HG02623 (cell line): ENCODE measurements around the gene TICRR.
"Not testable (repeated sequence)": the region's sequence is repeated elsewhere in the genome, so short reads cannot be mapped to it uniquely, and the experiment has no call there.

Experiments
- ATAC-seq: cut with Tn5 transposase; IDR thresholded peaks from one replicate; pipeline ENCODE4 v1.9.1; 2021; ENCODE audit warnings: moderate library complexity; ENCODE audit not compliant: unreplicated experiment

Gene TICRR, protein sequence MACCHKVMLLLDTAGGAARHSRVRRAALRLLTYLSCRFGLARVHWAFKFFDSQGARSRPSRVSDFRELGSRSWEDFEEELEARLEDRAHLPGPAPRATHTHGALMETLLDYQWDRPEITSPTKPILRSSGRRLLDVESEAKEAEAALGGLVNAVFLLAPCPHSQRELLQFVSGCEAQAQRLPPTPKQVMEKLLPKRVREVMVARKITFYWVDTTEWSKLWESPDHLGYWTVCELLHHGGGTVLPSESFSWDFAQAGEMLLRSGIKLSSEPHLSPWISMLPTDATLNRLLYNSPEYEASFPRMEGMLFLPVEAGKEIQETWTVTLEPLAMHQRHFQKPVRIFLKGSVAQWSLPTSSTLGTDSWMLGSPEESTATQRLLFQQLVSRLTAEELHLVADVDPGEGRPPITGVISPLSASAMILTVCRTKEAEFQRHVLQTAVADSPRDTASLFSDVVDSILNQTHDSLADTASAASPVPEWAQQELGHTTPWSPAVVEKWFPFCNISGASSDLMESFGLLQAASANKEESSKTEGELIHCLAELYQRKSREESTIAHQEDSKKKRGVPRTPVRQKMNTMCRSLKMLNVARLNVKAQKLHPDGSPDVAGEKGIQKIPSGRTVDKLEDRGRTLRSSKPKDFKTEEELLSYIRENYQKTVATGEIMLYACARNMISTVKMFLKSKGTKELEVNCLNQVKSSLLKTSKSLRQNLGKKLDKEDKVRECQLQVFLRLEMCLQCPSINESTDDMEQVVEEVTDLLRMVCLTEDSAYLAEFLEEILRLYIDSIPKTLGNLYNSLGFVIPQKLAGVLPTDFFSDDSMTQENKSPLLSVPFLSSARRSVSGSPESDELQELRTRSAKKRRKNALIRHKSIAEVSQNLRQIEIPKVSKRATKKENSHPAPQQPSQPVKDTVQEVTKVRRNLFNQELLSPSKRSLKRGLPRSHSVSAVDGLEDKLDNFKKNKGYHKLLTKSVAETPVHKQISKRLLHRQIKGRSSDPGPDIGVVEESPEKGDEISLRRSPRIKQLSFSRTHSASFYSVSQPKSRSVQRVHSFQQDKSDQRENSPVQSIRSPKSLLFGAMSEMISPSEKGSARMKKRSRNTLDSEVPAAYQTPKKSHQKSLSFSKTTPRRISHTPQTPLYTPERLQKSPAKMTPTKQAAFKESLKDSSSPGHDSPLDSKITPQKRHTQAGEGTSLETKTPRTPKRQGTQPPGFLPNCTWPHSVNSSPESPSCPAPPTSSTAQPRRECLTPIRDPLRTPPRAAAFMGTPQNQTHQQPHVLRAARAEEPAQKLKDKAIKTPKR (N-terminal part only)

DNA sequence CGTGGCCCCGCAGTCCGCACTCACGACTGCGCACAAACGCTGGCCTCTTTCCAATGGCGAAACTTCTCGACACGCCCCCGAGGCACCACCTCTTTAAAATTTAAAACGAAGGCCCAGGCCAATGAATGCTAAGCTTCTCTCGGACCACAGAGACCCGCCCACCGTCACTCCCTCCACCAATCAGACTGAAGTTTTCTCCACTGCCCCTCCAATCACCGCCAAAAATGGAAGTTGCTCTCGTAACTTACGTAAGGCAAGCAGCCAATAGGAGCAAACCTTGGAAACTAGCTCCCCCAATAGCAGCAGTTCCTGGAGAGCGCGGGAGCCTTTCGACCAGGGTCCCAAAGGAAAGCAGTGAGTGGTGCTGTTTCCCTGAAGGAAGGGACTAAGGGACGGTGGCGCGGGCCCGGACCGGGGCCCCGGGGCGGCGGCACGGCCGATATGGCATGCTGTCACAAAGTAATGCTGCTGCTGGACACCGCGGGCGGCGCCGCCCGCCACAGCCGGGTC is at the start of gene TICRR:
Gene TICRR (plus strand): TSS at position 324 of the 510 bp plus-strand sequence. CDS start 118 bp downstream, at position 442.
- ATAC-seq, result peak; percentile 95

DNA sequence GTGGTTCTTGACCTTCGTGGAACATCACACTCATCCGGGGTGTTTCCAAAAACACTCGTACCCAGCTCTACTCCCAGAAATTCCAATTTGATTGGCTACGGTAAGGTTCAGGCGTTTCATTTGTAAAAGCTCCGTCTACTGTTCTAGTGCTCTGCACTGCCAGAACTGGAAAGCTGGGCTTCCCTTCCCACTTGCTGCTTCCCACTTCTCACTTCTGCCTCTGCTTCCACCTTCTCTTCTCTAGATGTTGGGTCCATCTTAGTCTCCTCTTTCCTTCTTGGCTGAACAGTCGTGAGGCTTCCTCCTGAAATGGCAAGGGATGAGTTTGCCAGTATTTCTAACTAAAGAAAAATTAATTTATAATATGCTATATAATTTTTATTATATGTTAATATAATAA is 49.1 kb upstream of the TICRR start:
- no peak for ATAC-seq

DNA sequence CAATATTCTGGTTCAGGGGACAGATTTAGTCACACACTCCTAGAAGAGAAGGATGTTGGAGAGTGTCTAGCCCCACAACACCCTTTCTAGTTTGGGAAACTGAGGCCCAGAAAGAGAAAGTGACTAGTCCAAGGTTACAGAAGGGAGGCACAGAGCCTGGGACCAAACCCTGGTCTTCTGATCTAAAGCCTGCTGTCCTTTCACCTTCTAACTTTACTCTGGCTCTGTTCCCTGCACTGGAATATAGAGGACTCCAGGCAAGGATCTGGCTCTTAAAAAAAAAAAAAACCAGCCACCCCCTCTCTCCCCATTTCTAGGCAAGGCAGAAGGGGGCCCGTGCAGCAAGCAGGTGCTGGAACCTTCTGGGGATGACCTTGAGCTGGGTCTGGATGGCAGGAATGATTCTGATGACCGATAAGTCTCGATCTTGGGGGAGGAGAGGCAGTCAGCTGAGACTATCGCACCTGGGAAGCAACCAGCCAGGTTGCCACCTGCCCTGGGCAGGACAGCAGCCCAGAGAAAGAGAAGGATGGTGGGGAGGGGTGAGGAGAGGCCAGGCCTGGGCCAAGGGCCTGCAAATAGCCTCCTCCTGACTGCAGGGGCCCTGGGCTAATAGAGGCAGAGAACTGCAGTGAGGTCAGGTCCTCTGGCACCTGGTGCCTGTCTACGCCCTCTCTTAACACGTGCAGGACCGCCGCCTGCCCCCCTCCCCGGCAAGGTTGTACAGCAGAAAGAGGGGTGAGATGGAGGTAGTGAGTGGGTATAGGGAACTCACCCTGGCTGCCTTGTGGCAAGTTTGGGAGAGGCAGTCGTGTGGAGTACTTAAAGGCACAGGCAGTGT is 48.4 kb upstream of the TICRR start:
- ATAC-seq, result no peak

DNA sequence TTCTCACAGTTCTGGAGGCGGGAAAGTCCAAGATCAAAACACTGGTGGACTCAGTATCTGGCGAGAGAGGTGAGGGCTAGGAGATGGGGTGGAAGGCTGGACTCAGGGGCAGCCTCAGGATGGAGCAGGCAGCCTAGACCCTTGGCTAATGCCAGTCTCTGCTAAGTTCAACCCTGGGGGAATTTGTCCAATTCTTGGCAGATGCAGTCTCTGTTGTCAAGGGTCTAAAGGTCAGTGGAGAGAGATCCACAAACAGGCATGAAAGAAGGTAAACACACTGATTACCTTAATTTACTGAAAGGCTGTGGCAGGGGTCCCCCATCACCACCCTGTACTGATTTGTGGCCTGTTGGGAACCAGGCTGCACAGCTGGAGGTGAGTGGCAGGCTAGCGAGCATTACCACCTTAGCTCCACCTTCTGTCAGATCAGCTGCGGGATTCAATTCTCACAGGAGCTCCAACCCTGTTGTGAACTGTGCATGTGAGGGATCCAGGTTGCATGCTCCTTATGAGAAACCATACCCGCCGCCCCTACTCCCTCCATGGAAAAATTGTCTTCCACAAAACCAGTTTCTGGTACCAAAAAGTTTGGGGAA is 46.4 kb upstream of the TICRR start:
- no peak for ATAC-seq

DNA sequence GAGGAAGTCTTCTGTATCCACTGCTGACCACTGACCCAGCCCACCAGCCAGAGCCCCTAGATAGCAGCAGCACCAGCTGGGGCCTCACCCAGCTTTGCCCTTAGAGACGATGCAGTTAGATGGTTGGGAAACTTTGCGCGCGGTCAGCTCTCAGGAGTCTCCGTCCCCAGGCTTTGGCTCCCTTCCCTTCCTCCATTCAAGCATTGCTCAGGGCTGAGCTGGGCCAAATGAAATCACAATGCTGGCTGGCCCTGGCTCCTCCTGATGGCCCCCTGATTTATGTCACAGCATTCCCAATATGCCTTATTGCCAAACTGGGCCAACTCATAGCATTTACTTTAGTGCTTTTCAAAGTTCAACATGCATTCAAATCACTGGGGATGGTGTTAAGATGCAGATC is 44.3 kb upstream of the TICRR start:
- ATAC-seq, result no peak

DNA sequence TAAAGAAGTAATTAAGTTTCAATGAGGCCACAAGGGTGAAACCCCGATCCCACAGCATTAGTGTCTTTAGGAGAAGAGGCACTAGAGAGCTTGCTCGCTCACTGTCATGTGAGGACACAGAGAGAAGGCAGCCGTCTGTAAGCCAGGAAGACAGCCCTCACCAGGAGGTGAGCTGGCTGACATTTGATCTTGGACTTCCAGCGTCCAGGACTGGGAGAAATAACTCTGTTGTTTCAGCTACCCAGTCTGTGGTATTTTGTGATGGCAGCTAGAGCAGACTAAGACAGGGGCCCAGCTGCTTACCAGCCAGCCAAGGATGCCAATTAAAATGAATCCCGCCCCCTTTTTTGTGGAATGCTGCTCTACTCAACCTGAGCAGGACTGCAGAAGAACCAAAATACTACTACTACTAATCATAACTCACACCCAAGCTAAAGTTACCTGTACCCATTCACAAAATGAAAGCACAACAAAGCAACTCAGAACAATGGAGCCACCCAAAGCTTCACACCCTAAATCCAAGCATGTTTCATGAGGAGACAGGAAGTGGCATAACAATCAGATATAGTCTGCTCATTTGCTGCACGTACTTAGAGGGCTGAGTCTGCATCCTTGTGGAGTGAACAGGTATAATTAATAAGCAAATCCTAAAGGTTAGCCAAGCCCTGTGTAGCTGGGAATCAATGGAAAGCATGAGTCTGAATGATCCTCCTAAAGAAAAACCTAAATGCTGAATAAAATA is 43.3 kb upstream of the TICRR start:
- ATAC-seq, result no peak

DNA sequence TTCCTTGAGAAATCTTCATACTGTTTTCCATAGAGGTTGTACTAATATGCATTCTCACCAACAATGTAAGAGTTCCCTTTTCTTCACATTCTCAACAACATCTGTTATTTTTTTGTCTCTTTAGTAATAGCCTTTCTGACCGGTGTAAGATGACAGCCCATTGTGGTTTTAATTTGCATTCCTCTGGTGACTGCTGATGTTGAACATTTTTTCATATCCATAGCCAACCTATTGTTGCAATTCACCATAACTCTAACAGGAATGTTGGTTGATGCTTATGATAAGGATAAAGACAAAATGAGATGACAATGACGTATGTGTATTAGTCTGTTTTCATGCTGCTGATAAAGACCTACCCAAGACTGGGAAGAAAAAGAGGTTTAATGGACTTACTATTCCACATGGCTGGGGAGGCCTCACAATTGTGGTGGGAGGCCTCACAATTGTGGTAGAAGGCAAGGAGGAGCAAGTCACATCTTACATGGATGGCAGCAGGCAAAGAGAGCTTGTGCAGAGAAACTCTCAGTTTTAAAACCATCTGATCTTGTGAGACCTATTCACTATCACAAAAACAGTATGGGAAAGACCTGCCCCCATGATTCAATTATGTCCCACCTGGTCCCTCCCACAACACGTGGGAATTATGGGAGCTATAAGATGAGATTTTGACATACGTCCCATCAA is 41.3 kb upstream of the TICRR start:
- ATAC-seq, result no peak

DNA sequence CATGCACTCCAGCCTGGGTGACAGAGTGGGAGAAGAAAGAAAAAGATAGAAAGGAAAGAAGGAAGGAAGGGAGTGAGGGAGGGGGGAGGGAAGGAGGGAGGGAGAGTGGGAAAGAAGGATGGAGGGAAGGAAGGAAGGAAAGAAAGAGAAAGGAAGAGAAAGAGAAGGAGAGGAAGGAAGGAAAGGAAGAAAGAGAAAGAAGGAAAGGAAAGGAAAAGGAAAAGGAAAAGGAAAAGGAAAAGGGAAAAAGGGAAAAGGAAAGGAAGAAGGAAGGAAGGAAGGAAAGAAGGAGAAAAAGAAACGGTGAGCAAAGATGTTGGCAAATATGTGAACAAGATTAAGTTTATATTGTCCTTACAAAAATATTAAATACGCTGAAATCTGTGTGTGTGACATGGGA is 36.2 kb upstream of the TICRR start:
- ATAC-seq, result no peak

DNA sequence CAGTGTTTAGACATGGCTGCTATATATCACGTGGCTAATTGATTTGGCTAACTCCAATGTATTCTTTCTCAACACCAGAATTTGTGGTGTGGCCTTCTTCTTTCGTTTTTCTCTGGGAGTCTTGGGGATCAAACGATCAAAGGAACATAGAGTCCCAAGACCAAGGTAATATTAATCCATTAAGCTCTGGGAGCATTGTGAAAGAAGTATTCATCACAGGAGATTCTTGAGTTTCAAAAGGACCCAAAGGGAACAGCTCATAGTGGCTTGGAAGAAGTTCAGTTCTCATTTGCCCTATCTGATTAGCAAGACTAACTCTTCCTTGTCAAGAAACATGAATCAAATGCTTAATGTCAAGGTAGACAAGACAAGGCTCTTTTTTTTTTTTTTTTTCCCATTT is 32.9 kb upstream of the TICRR start:
- no peak for ATAC-seq

DNA sequence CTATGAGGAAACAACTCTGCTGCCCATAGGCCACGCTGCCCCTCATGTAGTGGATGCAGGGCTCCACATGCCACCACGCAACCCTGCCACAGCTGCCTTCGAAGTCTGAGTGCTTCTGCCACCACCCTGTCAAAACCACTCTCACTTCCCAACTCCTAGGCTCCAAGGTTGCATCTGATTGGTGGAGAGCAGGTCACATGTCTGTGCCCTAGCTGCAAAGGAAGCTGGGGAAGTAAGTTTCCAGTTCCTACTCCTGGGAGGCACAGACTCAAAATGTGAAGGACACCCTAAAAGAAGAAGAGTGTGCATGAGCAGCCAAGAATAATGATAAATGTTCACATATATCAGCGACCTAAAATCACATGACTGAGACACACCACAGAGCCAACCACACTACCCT is 31.9 kb upstream of the TICRR start:
- ATAC-seq, result no peak

DNA sequence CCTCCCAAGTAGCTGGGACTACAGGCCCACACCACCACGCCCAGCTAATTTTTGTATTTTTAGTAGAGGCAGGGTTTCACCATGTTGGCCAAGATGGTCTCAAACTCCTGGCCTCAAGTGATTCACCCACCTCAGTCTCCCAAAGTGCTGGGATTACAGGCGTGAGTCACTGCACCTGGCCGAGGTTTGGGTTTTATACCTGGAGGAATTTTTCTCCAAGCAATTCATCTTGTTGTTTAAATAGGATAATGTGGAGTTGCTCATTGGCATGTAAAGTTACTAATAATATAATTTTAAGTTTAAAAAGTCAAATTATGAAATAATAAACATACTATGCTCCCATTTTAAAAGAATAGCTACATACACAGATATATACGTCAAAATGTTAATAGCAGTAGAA is 26.1 kb upstream of the TICRR start:
- ATAC-seq, result not testable (repeated sequence)

DNA sequence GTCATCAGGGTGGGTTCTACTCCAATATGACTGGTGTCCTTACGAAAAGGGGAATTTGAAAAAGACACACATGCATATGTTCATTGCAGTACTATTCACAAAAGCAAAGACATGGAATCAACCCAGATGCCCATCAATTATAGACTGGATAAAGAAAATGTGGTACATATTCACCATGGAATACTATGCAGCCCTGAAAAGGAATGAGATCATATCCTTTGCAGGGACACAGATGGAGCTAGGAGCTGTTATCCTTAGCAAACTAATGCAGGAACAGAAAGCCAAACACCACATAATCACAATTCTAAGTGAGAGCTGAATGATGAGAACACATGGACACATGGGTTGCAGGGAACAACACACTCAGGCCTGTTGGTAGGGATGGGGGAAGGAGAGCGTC is 24.8 kb upstream of the TICRR start:
- no peak for ATAC-seq

DNA sequence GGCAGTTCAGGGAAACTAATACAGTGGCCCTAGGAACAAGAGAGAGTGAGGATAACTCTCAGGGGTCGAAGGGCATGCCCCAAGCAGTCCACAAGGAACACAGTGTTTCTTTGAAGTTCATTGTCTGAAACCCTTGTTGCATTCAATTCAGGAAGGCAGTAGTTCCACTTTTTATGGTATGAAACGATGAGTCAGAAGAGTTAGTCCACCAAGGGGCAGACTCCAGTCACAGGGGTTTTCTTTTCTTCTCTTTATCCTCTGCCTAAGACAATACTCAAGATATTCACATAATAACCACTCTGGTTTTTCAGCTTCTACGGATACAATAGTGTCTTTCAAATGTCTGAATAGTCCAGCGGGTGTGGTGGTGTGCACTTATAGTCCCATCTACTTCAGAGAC is 23.7 kb upstream of the TICRR start:
- peak; percentile 72 for ATAC-seq

DNA sequence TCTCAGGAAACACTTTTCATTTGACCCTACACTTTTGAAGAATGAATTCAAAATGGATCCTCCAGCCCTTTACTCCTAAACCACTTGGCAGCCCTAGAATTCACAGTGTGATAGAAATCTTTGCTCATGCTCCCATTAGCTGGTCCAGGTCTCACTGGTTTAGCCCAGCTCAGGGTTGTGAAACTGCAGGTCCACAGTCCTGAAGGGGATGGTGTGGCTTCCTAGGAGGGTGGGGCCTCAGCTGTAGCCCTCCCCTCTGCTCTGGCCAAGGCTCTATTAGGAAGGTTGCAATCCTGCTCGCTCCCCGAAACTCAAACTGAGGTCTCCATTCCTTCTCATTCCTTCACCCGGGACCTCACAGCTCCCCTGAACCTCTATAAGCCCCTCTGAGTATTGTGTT is 21.6 kb upstream of the TICRR start:
- ATAC-seq, result no peak

DNA sequence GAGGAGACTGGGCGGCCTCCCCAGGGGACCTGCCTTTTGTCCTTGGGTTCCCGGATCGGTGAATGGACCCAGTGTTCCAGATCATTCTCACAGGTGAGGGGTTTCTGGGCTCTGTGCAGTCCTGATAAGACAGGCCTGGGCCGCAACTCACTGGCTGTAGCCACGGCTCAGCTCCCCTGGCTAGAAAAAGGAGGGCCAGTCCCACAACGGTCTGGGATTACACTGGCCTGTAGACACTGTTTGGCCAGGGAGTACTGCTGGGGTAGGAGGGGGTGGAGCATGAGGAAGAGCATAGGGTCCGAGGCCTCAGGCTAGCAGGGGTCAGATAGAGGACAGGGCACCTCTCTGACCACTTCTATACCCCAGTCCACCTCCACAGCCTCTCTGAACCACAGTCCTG is 21.0 kb upstream of the TICRR start:
- ATAC-seq, result no peak

DNA sequence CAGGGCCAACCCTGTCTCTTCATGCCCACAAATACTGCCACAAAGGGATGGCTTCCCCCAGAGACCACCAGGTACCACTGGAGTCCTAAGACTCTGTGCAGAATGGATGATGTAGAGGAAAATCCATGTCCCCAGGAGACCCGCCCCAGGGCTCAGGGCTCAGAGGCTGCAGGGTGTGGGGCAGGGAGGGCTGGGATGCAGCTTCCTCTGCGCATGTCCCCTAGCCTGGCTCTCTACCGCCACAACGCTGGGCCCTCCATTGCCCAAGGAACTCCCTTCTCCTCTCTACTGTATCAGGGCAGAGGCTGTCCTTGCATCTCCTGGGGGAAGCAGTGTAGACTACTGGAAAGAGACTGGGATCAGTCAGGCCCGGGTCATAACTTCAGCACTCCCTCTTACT is 19.5 kb upstream of the TICRR start:
- ATAC-seq, result no peak

DNA sequence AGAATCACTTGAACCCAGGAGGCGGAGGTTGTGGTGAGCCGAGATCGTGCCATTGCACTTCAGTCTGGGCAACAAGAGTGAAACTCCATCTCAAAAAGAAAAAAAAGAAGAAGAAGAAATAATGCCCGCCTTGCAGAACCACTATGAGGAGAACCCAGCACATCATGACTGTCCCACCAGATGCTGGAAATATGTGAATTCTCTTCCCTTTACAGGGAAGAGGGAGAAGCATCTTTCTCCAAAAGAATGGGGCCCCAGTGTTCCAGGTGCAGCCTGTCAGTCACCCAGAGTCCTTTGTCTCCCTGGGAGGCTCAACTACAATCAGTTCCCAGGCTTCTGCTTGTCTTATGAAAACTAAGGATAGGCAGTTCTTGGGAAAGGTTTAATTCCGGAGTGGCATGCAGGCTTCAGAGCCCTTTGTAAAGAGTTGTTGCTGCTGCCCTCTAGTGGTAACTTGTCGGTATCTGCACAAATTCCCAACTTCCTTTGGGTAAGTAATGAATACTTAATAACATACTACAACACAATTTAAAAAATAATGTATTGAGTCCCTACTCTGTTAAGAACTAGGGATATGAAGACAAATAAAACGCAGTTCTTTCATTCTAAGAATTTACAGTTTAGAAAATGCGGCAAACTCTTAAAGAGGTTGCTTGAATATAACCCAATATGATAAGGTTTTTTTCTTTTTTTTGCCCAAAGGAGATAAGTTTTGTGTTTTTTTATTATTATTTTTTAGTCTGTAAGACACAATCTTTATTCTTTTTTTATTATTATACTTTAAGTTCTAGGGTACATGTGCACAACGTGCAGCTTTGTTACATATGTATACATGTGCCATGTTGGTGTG is 18.6 kb upstream of the TICRR start:
- no peak for ATAC-seq
